Osteoblast (primary cell): ENCODE measurements around the gene KCNA10. TPM values are rescaled to one million over a fixed set of nuclear protein-coding genes. Genes with fewer than 3 reads are reported as not detected.

Experiments
- DNase-seq: peaks from one replicate; pipeline ENCODE4 v3.0.0; 2011; ENCODE audit warnings: low spot score, mixed read lengths; ENCODE audit not compliant: insufficient read length; ENCODE audit errors: missing footprints
- H2AFZ ChIP-seq: 2 replicates; pipeline ENCODE4 v1.6.0; 2011; ENCODE audit warnings: mild to moderate bottlenecking, low read length
- H3K27ac ChIP-seq: 2 replicates; pipeline ENCODE4 v1.5.1; 2011; ENCODE audit warnings: mild to moderate bottlenecking, low read depth, low read length, moderate library complexity
- H3K27me3 ChIP-seq: 2 replicates; pipeline ENCODE4 v1.6.0; 2012; ENCODE audit warnings: mild to moderate bottlenecking, control low read depth, inconsistent platforms, low read length, moderate library complexity; ENCODE audit not compliant: insufficient read depth
- H3K36me3 ChIP-seq: 2 replicates; pipeline ENCODE4 v1.5.1; 2011; ENCODE audit warnings: mild to moderate bottlenecking, low read length, control low read depth, moderate library complexity; ENCODE audit not compliant: insufficient read depth
- H3K4me1 ChIP-seq: 2 replicates; pipeline ENCODE4 v1.5.1; 2011; ENCODE audit warnings: mild to moderate bottlenecking, low read length, control low read depth, moderate library complexity; ENCODE audit not compliant: insufficient read depth
- H3K4me2 ChIP-seq: 2 replicates; pipeline ENCODE4 v1.6.0; 2011; ENCODE audit warnings: mild to moderate bottlenecking, low read length; ENCODE audit not compliant: insufficient read depth
- H3K4me3 ChIP-seq: fragments of 200-600 bp; sonication (generic); 3 replicates; pipeline ENCODE4 v1.5.1; 2012; ENCODE audit warnings: mild to moderate bottlenecking, low read length, inconsistent platforms; ENCODE audit not compliant: insufficient read depth
- H3K79me2 ChIP-seq: 2 replicates; pipeline ENCODE4 v1.6.0; 2012; ENCODE audit warnings: mild to moderate bottlenecking, low read length, control low read depth, inconsistent platforms; ENCODE audit not compliant: insufficient read depth
- H3K9me3 ChIP-seq: 2 replicates; pipeline ENCODE4 v1.5.1; 2011; ENCODE audit warnings: low read depth, low read length, control low read depth
- H4K20me1 ChIP-seq: 2 replicates; pipeline ENCODE4 v1.6.0; 2012; ENCODE audit warnings: mild to moderate bottlenecking, low read length, control low read depth; ENCODE audit not compliant: insufficient read depth
- total RNA-seq: library from RNA; depleted of rRNA; stranded (reverse); fragments of >200 nt; gene quantifications from 2 replicates; pipeline ENCODE4 v1.2.3, GENCODE V29; 2012
- TF ChIP-seq, protein P1 (sequence below): IDR thresholded peaks from 2 replicates; pipeline ENCODE4 v1.5.1; 2011; ENCODE audit warnings: mild to moderate bottlenecking, low read depth, low read length, moderate library complexity; ENCODE audit errors: extremely low read depth

KCNA10 gene
- total RNA-seq, 1 donor, result not detected

GRCh38 chr1:110522560-110522959, 3.6 kb upstream of the KCNA10 start:
- no peaks in the 10 kb centered on the region for H3K36me3 ChIP-seq
- no peak overlapping the region for H3K4me3 ChIP-seq
- H3K9me3 ChIP-seq, result no peaks in the 10 kb centered on the region
- TF ChIP-seq, protein P1, sequence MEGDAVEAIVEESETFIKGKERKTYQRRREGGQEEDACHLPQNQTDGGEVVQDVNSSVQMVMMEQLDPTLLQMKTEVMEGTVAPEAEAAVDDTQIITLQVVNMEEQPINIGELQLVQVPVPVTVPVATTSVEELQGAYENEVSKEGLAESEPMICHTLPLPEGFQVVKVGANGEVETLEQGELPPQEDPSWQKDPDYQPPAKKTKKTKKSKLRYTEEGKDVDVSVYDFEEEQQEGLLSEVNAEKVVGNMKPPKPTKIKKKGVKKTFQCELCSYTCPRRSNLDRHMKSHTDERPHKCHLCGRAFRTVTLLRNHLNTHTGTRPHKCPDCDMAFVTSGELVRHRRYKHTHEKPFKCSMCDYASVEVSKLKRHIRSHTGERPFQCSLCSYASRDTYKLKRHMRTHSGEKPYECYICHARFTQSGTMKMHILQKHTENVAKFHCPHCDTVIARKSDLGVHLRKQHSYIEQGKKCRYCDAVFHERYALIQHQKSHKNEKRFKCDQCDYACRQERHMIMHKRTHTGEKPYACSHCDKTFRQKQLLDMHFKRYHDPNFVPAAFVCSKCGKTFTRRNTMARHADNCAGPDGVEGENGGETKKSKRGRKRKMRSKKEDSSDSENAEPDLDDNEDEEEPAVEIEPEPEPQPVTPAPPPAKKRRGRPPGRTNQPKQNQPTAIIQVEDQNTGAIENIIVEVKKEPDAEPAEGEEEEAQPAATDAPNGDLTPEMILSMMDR, result no peak
- H2AFZ ChIP-seq, result no peak overlapping the region
- H3K4me2 ChIP-seq, result no peak overlapping the region
- DNase-seq, result no peak
- no peaks in the 10 kb centered on the region for H4K20me1 ChIP-seq
- no peaks in the 10 kb centered on the region for H3K79me2 ChIP-seq
- peaks cover 30% of the 10 kb centered on the region for H3K27me3 ChIP-seq
- H3K4me1 ChIP-seq, result no peaks in the 10 kb centered on the region
- no peak overlapping the region for H3K27ac ChIP-seq

- no peaks in the 10 kb centered on the region for H3K9me3 ChIP-seq
- H3K4me1 ChIP-seq, result no peaks in the 10 kb centered on the region
- no peaks in the 10 kb centered on the region for H4K20me1 ChIP-seq
- H3K4me3 ChIP-seq, result no peak overlapping the region
- no peak overlapping the region for H2AFZ ChIP-seq
- no peaks in the 10 kb centered on the region for H3K79me2 ChIP-seq
- peaks cover 30% of the 10 kb centered on the region for H3K27me3 ChIP-seq
- TF ChIP-seq, protein P1, result no peak
- no peak overlapping the region for H3K4me2 ChIP-seq
- DNase-seq, result no peak
- H3K36me3 ChIP-seq, result no peaks in the 10 kb centered on the region
- no peak overlapping the region for H3K27ac ChIP-seq
These were observed 1.9 kb upstream of the KCNA10 start for GRCh38 chr1:110520827-110521226.

DNA sequence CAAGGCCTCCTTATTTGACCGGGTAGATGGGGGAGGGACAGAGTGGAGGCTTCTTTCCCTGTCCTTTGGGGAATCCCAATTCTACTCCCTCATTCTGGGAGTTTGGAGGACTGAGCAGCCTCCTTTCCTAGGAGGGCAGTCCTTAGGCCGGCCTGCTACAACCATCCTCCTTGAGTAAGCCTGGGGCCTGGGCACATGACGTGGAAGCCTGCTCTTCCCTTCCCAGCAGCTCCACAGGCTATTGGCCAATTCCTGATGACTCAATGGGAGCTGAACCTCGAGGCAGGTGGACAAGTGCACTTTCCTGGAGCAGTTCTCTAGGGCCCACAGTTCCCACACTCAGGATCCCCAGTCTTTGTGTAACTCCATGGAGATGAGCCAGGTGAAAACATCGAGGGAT, 3.1 kb downstream of the KCNA10 start:
- H3K79me2 ChIP-seq, result no peaks in the 10 kb centered on the region
- no peaks in the 10 kb centered on the region for H4K20me1 ChIP-seq
- no peaks in the 10 kb centered on the region for H3K36me3 ChIP-seq
- no peak overlapping the region for H3K27ac ChIP-seq
- no peak for DNase-seq
- H2AFZ ChIP-seq, result no peak overlapping the region
- peaks cover 9% of the 10 kb centered on the region for H3K27me3 ChIP-seq
- H3K9me3 ChIP-seq, result no peaks in the 10 kb centered on the region
- no peak overlapping the region for H3K4me3 ChIP-seq
- H3K4me2 ChIP-seq, result no peak overlapping the region
- no peaks in the 10 kb centered on the region for H3K4me1 ChIP-seq
- TF ChIP-seq, protein P1, result no peak

GRCh38 chr1:110515041-110515440, 3.9 kb downstream of the KCNA10 start:
- Histone ChIP-seq H4K20me1 (no peaks in the 10 kb centered on the region), H3K4me2 (no peak overlapping the region), H3K36me3 (no peaks in the 10 kb centered on the region), H2AFZ (no peak overlapping the region), H3K79me2 (no peaks in the 10 kb centered on the region), H3K9me3 (no peaks in the 10 kb centered on the region), H3K4me3 (no peak overlapping the region), H3K27ac (no peak overlapping the region), H3K4me1 (no peaks in the 10 kb centered on the region), H3K27me3 (peaks cover 5% of the 10 kb centered on the region)
- TF ChIP-seq, protein P1, result no peak
- no peak for DNase-seq
